Prostate gland (tissue), 2 donors: Measurements from ENCODE around the gene EP400.
"Not testable (repeated sequence)": the region's sequence is repeated elsewhere in the genome, so short reads cannot be mapped to it uniquely, and the experiment has no call there.

Source experiments
- POLR2A ChIP-seq: fragments of 450-650 bp; IDR thresholded peaks from one replicate; pipeline ENCODE4 v1.6.1; 2016; ENCODE audit warnings: antibody characterized with exemption, mild to moderate bottlenecking
- TF ChIP-seq, protein P1 (sequence below), 4 experiments: fragments of 200-600 bp in 2 of 4; fragments of 450-650 bp in 2 of 4; sonication (generic) in 2 of 4; IDR thresholded peaks; 1 replicate in 3 of 4; 2 replicates in 1 of 4; pipeline ENCODE4 v1.5.1; 2016 to 2019; ENCODE audit warnings: antibody characterized with exemption in 4 of 4, mild to moderate bottlenecking in 2 of 4, moderate library complexity in 2 of 4

DNA sequence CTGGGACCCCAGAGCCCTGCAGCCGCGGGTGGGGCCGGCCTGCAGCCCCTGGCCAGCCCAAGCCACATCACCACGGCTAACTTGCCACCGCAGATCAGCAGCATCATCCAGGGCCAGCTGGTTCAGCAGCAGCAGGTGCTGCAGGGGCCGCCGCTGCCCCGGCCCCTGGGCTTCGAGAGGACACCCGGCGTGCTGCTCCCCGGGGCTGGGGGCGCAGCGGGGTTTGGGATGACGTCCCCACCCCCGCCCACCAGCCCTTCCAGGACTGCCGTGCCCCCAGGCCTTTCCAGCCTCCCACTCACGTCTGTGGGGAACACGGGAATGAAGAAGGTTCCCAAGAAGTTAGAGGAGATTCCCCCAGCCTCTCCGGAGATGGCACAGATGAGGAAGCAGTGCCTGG, 11.6 kb downstream of the EP400 start:
- TF ChIP-seq, protein P1, sequence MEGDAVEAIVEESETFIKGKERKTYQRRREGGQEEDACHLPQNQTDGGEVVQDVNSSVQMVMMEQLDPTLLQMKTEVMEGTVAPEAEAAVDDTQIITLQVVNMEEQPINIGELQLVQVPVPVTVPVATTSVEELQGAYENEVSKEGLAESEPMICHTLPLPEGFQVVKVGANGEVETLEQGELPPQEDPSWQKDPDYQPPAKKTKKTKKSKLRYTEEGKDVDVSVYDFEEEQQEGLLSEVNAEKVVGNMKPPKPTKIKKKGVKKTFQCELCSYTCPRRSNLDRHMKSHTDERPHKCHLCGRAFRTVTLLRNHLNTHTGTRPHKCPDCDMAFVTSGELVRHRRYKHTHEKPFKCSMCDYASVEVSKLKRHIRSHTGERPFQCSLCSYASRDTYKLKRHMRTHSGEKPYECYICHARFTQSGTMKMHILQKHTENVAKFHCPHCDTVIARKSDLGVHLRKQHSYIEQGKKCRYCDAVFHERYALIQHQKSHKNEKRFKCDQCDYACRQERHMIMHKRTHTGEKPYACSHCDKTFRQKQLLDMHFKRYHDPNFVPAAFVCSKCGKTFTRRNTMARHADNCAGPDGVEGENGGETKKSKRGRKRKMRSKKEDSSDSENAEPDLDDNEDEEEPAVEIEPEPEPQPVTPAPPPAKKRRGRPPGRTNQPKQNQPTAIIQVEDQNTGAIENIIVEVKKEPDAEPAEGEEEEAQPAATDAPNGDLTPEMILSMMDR (IDR thresholded peaks at IDR 0.05) = not testable (repeated sequence)
- TF ChIP-seq POLR2A = not testable (repeated sequence)
